Neural cell (in vitro differentiated cells): ENCODE measurements around the gene THAP4.

ENCODE experiments used
- CTCF ChIP-seq: fragments of 450-650 bp; IDR thresholded peaks from 2 replicates; pipeline ENCODE4 v1.5.1; 2014; ENCODE audit warnings: antibody characterized with exemption, mild to moderate bottlenecking, moderate library complexity; ENCODE audit not compliant: poor library complexity, severe bottlenecking
- EP300 ChIP-seq: fragments of 450-650 bp; conservative IDR thresholded peaks from 2 replicates; pipeline ENCODE4 v1.6.1; 2014; ENCODE audit warnings: antibody characterized with exemption, mild to moderate bottlenecking, moderate library complexity; ENCODE audit not compliant: poor library complexity, severe bottlenecking
- EZH2 ChIP-seq: fragments of 200-600, 300-800 bp; shearing (Covaris generic), sonication (generic); IDR thresholded peaks from 2 replicates; pipeline ENCODE4 v1.6.1; 2014; ENCODE audit warnings: antibody characterized with exemption, low read length, borderline replicate concordance, mild to moderate bottlenecking; ENCODE audit not compliant: insufficient read depth, poor library complexity, severe bottlenecking
- POLR2AphosphoS5 ChIP-seq: IDR thresholded peaks from 2 replicates; pipeline ENCODE4 v1.6.1; 2012
- RAD21 ChIP-seq: fragments of 450-650 bp; conservative IDR thresholded peaks from 2 replicates; pipeline ENCODE4 v1.6.1; 2014; ENCODE audit warnings: antibody characterized with exemption, mild to moderate bottlenecking, moderate library complexity
- REST ChIP-seq: IDR thresholded peaks from 2 replicates; pipeline ENCODE4 v1.6.1; 2012; ENCODE audit warnings: borderline replicate concordance
- TAF1 ChIP-seq: IDR thresholded peaks from 2 replicates; pipeline ENCODE4 v1.6.1; 2012; ENCODE audit warnings: low read depth

DNA sequence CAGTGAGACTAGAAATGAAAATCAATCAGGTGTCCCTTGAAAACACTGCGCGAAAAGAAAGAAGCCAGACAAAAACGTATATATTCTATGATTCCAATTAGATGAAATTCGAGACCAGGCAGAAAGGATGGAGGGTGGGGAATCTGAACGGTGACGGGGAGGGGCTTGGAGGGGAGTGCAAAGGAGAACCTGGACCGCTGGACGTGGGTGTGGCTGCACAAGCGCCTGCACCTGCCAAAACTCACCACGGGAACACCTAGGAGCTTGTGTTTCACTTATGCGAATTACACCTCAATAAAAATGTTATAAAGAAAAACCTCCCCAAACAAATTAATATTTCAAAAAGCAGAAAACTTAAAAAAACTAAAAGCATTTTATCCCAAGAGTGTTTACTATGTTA lies 21.9 kb downstream of the THAP4 start:
- no peak for TF ChIP-seq EZH2
- TF ChIP-seq CTCF: no peak
- TF ChIP-seq TAF1: no peak
- no peak for TF ChIP-seq POLR2AphosphoS5
- no peak for TF ChIP-seq EP300
- no peak for TF ChIP-seq RAD21
- no peak for TF ChIP-seq REST
